Measurements from ENCODE around the gene GRPR.

Gene GRPR

GRCh38 chrX:16186380-16187007, 63.1 kb downstream of the GRPR start:
- no peak for DNase-seq

DNA sequence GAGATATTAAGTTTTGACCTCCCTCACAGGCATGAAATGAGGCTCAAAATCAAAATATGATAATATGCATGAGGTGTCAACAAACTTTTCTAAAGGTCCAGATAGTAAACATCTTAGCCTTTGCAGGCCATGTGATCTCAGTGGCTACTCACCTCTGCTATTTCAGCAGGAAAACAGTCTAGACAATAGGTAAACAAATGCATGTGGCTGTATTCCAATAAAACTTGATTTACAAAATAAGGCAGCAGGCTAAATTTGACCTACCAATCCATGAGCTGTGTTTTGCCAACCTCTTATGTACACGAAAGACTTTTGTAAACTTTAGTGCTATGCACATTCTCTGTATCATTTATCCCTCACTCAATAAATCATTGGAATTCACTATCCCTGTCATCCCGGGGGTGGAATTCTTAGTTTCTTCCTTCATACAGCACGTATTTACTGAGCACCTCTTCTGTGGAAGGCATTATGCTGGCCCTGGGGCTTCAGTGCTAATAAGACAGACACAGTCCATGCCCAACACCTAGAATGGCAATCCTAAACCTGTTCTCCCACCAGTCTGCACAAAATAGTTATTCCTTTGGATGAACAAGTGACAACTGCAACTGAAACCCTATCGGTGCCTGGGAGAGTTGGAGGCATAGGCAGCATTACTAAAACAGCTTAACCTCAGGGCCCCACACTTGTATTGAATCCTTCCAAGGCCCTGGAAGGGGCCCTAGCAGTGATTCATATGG, 63.8 kb downstream of the GRPR start:
- no peak for DNase-seq

DNA sequence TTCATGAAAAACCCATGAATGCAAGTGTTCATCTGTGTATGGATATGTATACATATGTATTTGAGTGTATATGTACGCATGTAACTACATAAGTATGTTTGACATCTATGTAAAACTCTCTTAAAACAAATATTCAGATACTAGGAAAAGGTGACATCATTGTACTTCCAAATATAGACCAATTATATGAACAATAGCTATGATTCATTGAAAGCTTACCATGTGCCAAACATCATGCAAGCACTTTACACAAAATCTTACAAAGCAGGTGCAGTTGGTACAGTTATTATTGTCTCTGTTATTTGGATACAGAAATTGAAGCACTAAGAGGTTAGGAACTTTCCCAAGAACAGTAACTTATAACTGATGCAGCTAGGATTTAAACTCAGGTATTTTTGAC, 65.3 kb downstream of the GRPR start:
- no peak for DNase-seq

GRCh38 chrX:16191605-16192004, 68.2 kb downstream of the GRPR start:
- no peak for DNase-seq

GRCh38 chrX:16196829-16197228, 73.5 kb downstream of the GRPR start:
- no peak for DNase-seq

DNA sequence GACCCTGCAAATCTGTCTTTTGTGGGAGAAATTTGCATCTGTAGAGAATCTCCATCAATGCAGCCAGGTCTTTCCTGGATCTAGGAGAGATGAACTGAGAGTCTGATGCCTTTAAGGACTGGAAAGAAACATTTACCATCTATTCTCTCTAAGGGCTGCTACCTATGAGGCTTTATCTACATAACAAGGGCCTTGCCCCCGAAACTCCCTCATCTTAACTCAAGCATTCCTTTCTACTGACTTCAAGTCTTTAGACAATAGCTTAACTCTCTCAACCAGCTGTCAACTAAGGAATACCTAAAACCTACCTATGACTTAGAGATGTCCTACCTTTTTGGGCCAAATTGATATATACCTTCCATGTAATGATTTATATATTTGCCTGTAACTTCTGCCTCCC, 76.0 kb downstream of the GRPR start:
- no peak for DNase-seq

DNA sequence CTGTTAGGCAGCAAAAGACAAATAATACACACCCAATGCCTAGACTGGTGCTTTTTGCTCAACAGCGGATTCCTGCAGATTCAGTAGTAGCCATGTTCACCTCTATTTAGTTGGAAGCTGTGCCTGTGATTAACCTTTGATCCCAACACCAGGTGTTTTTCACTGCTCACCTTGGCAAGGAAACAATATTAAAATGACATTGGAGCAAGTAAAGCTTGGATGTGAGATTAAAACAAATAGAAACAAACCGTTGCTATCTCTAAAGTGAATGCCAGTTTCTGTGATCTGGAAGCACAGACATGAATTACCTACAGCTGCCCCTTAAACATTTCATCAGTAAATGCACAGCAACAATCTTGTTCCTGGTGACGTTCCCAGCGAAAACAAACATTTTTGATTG, 79.6 kb downstream of the GRPR start:
- no peak for DNase-seq

Data from NCI-H2171 (cell line).